Cortex of kidney (tissue), 1 donor: ENCODE data around the gene RIMBP3C.
"Not testable (repeated sequence)": the region's sequence is repeated elsewhere in the genome, so short reads cannot be mapped to it uniquely, and the experiment has no call there.

Source experiments
- DNase-seq: peaks from one replicate; lab custom pipeline; 2025; lab: John Stamatoyannopoulos, UW

The RIMBP3C gene

DNA sequence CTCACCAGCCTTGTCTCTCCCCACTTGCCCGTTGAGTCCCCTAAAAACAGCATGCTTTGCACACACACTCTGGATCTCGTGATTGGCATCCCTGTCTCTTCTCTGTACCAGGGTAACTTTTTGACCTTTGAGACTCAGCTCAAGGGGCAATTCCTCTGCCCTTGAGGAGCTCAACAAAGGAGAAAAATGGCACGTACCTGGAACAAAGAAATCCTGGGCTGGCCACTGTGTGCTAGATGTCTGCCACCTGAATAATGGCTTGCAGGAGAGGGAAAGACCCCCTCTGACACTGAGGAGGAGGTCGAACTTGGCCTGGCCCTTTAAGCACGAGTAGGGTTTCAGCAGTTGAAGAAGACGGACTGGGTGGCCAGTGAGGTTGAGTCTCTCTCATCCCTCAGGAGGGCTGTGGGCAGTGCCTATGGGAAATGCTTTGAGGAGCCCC is 22.1 kb upstream of the RIMBP3C start:
- DNase-seq, result no peak

GRCh38 chr22:21571679-21572078 is 20.4 kb upstream of the RIMBP3C start:
- DNase-seq, result no peak

DNA sequence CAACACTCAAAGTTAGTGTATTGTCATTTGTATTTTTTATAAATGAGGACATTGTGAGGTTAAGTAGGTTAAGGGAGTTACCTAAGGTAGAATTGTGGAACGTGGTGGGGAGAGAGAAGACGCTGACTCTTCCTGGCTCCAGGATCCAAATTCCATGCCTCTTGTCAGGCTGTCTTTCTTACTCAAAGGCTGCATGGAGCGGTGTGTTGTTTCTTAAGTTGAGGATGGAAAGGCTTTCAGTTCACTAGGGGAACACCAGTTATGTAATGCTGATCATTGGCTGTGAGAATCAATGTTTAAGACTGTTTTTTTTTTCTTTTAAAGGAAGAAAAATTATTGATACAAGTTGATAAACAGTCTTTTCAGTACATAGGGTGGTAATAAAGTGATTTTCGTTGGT is 19.1 kb upstream of the RIMBP3C start:
- no peak for DNase-seq

GRCh38 chr22:21569459-21570170 is 18.4 kb upstream of the RIMBP3C start:
- no peak for DNase-seq

DNA sequence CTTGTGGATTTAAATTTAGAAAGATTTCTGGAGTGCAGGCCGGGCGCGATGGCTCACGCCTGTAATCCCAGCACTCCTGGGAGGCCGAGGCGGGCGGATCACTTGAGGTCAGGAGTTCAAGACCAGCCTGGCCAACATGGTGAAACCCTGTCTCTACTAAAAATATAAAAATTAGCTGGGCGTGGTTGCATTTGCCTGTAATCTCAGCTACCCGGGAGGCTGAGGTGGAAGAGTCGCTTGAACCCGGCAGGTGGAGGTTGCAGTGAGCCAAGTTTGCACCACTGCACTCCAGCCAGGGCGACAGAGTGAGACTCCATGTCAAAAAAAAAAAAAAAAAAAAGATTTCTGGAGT is 17.8 kb upstream of the RIMBP3C start:
- not testable (repeated sequence) for DNase-seq

DNA sequence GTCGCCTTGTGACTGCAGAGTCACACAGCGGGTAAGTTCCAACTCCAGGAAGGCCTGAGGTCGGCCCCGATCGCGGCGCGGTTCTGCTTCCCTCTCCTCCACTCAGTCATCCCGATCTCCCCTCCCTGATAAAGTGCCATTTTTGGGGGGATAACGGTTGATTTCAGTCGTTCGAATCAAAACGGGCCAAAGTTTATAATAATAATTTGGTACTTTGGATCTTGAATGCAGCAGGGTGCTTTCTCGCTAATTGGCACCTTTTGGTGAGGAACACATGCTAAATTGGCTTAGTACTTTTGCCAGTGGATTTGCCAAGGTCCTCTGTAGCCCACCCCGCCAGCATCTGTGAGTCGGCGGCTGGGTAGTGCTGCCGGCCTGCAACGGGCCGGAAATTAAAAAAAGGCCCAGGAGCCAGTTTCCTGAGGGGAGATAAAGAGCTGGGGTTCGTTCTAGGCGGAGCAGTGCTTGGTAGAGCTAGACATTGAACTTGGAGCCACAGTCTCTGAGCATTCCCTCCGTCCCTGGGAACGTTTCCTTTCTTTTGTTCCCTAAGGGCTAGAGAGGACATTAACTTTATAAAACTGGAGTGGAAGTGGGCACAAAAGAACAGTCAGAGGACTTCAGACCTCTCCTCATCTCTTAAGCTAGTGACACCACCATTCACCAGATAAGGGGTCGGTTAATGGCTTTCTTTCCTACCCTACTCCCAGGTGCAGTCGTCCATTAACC is 17.2 kb upstream of the RIMBP3C start:
- no peak for DNase-seq

DNA sequence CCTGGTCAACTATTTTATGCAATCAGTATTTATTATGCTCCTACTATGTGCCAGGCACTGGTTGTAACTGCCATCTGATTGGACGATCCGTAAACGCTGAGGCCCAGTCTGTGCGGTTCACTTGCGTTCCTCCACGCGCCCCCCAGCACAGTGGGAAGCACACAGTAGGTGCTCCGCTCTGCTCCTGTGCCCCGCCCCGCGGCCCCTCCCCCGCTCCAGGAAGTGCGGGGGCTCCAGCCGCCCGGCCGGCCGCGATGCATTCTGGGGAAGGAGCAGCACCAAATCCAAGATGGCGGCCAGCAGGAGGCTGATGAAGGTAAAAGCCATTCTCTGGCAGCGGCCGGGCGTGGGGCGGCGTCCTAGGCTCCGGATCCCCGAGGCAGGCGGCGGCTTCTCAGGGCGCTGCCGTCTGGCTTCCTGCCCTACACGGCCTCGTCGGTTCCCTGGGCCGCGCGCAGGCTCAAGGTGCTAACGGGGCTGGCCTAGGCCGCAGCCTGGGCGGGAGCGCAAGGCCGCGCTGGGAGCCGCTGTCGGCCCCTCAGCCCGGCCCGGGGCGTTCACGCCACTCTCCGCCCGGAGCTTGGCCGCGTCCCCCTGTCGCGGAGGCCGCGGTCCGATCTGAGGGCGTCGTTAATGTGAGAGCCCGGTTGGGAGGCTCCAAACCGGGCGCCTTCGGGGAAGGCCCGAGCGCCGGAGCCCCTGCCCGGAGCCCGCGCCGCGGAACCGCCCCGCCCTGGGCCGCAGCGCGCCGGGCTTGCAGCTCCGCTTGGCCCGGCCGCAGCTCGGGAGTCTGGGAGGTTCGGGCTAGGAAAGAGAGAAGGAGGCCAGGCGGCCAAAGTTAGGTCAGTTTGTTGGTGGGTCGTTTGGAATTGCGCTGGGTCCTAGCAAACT is 16.4 kb upstream of the RIMBP3C start, which contains the start of gene UBE2L3:
UBE2L3 (plus strand) TSS at position 259 of the 891 bp plus-strand sequence; CDS start at position 290, 31 bp downstream.
- no peak for DNase-seq

DNA sequence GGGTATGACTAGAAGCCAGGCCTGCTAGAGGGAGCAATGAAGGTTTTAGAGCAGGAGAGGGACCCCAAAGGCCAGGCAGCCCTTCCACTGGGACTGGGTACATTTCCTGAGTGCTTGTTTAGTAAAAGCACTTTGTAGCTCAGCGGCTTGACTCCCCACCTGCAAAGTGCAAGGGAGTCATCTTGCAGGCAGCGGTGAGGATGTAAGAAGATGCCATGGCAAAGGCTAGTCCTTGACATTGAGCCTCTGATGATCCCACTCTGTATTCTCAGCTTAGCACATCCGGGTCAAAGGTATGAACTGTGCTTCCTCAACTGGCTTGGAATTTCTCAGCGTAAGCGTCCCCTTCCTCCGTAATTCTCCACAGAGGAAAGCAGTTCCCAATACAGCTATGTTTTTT is 13.2 kb upstream of the RIMBP3C start:
- DNase-seq, result no peak

DNA sequence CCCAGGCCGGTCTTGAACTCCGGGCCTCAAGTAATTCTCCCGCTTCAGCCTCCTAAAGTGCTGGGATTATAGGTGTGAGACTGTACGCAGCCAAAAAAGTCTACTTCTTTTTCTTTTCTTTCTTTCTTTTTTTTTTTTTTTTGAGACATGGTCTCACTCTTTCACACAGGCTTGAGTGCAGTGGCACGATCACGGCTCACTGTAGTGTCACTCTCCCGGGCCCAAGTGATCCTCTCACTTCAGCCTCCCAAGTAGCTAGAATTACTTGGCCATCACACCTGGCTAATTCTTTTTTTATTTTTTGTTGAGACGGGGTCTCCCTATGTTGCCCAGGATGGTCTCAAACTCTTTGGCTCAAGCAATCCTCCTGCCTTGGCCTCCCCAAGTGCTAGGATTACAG is 12.7 kb upstream of the RIMBP3C start:
- DNase-seq, result no peak

- not testable (repeated sequence) for DNase-seq
Measured at GRCh38 chr22:21560657-21561056, 9.4 kb upstream of the RIMBP3C start.

DNA sequence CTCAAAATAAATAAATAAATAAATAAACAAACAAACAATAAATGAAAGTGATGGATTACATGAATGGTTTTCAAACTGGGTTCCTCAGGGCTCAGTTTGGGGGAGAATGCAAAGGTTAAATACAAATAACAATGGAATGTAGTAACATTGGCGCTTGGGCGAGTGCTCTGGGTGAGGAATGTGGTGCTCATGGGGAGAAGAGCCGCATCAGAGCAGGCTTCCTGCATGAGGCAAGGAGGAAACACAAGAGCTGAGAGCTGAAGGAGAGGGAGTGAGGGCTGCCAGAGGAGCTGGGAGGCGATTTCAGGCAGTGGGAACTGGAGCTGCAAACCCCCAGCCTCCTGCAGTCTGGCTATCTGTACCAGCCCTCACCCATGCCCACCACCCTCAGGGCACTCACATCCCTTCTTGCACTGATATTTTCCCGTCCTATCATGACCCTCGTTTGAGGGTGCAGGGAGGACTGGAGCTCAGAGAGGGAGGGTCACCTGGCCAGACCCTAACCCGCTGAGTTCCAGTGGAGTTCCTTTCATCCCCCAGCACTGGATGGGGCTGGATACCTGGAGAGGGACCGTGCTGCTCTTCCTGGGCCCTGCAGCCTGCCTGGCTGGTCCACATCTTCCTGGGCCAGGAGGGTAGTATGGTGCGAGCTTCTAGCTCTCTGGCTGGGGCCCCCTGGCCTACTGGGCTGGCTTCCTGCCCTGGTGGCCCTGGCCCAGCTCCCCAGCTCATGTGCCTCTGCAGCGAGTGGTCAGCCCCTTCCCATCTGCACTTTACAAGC is 8.3 kb upstream of the RIMBP3C start:
- not testable (repeated sequence) for DNase-seq

GRCh38 chr22:21550678-21551047 is 598 bp downstream of the RIMBP3C start:
- DNase-seq, result not testable (repeated sequence)

DNA sequence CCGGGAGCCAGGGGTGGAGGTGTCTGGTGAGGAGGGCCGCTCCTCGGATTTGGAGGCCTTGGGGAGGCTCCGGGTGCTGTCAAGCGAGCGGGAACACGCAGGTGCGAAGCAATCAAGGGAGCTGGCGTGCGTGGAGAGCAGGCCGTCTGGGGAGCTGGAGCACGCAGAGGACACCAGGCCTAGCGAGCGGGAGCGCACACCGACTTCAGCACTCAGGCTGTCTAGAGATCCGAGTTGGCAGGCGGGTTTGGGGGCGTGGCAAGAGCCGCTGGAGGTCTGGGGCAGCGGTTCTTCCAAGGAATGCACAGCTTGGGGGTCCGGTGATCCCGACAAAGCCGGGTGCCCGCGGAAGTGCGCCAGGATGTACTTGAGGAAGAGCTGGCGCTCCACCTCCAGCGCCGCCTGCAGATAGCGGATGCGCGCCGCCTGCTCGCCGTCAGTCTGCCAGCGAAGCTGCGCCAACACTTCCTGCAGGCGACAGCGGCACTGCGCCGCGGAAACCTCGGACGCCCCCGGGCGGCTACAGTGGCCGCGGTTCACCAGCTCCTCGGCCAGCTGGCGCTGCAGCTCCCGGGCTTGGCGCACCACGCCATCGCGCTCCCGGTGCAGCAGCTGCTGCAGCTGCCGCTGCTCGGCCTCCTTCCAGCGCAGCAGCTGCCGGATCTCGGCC is 1.1 kb downstream of the RIMBP3C start:
- DNase-seq, result not testable (repeated sequence)

DNA sequence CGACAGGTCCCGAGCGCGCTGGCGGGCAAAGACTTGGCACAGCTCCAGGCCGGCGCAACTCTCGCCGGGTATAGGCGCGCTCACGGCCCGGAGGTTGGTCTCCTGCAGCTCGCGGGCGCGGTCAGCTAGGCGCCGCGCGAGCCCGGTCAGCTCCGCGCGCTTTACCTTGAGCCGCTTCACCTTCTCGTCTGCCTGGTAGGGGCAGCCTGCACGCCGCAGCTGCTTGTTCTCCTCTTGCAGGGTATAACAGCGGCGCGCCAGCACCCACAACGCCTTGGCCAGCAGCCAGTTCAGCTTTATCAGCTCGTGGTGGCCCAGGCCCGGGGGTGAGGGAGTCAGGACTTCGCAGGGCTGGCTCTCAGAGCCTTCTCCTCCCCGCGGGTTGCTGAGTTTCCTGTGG is 1.7 kb downstream of the RIMBP3C start:
- not testable (repeated sequence) for DNase-seq

DNA sequence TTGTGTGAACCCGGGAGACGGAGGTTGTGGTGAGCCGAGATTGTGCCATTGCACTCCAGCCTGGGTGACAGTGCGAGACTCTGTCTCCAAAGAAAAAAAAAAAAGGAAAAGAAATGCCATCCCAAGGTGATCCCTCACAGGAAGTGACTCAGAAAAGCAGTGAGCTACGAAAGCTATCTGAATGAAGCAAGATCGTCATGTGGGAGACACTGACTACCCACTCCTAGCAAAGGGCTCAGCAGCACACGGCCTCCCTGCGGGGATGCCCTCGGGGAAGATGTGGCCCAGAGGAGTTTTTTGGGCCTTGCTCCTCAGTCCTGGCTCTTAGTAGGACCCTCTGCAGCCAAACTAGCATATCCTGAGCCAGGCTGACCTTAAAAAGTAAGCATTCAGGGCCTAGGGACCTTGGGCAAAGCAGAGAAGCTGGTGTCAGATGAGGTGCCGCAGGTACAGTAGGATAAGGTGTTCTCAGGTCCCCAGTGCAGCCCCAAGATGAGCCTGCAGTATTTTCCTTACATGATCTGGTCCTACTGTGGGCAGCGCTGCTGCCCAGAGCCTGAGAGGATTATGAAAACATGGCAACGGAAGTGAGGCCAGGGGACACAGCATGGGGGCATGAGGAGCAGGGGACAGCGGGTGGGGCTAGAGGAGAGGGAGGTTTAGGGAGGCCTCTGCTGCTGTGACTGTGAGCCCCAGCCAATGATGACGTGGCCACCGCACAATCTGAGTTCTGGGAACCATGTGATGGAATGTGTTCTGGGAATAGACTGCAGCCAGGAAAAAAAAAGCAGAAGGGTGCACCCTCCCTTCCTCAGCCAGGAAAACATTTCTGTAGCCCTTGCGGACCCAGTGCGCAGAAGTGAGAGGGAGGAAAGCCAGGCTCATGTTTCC is 6.6 kb downstream of the RIMBP3C start:
- not testable (repeated sequence) for DNase-seq

DNA sequence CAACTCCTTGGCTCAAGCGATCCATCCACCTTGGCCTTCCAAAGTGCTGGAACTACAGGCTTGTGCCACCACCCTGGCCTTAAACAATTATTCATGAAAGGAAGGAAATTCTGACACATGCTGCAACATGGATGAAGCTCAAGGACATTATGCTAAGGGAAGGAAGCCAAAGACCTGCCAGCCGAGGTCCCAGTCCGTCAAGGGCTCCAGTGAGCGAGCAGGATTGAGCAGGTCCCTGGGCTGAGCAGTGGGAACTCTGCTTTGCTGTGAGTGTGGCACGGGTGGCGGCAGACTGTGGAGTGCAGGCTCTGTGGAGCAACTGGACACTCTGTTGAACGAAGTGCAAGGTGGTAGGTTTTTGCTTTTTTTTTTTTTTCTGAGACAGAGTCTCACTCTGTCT is 11.4 kb downstream of the RIMBP3C start:
- DNase-seq, result not testable (repeated sequence)

- DNase-seq, result not testable (repeated sequence)
Measured at GRCh38 chr22:21532863-21533648, 18.2 kb downstream of the RIMBP3C start.

- not testable (repeated sequence) for DNase-seq
Measured at GRCh38 chr22:21531525-21531924, 19.7 kb downstream of the RIMBP3C start.
